ENCODE measurements around the gene WASL.

WASL gene

GRCh38 chr7:123687727-123688126 is 61.1 kb downstream of the WASL start:
- TF ChIP-seq CTCF (IDR thresholded peaks at IDR 0.05; ENCODE audit: insufficient read depth, low read length, poor library complexity, severe bottlenecking) = no peak
- peaks cover 3% of the 10 kb centered on the region for H3K36me3 ChIP-seq (ENCODE audit: control insufficient read depth, insufficient read depth, low read length)
- no peaks in the 10 kb centered on the region for H3K27me3 ChIP-seq (replicated peaks; ENCODE audit: control insufficient read depth, insufficient read depth, low read length)
- DNase-seq (ENCODE audit: extremely low read depth, insufficient read length) = no peak
- H3K4me3 ChIP-seq (replicated peaks; ENCODE audit: low read depth, low read length) = no peak overlapping the region

- no peak overlapping the region for H3K4me3 ChIP-seq (replicated peaks; ENCODE audit: low read depth, low read length)
- no peak for DNase-seq (ENCODE audit: extremely low read depth, insufficient read length)
- TF ChIP-seq CTCF (IDR thresholded peaks at IDR 0.05; ENCODE audit: insufficient read depth, low read length, poor library complexity, severe bottlenecking) = no peak
- H3K27me3 ChIP-seq (replicated peaks; ENCODE audit: control insufficient read depth, insufficient read depth, low read length) = no peaks in the 10 kb centered on the region
- no peaks in the 10 kb centered on the region; the same call in none of the 2 replicates for H3K36me3 ChIP-seq (ENCODE audit: control insufficient read depth, insufficient read depth, low read length)
Measured at GRCh38 chr7:123687161-123687560, 61.6 kb downstream of the WASL start.

GRCh38 chr7:123682690-123683089 is 66.1 kb downstream of the WASL start:
- no peaks in the 10 kb centered on the region; the same call in 1 of the 2 replicates for H3K36me3 ChIP-seq (ENCODE audit: control insufficient read depth, insufficient read depth, low read length)
- no peaks in the 10 kb centered on the region for H3K27me3 ChIP-seq (replicated peaks; ENCODE audit: control insufficient read depth, insufficient read depth, low read length)
- peak; percentile 46 for TF ChIP-seq CTCF (IDR thresholded peaks at IDR 0.05; ENCODE audit: insufficient read depth, low read length, poor library complexity, severe bottlenecking)
- no peak overlapping the region for H3K4me3 ChIP-seq (replicated peaks; ENCODE audit: low read depth, low read length)
- no peak for DNase-seq (ENCODE audit: extremely low read depth, insufficient read length)

- no peak for DNase-seq (ENCODE audit: extremely low read depth, insufficient read length)
- no peak overlapping the region for H3K4me3 ChIP-seq (replicated peaks; ENCODE audit: low read depth, low read length)
- H3K36me3 ChIP-seq (ENCODE audit: control insufficient read depth, insufficient read depth, low read length) = no peaks in the 10 kb centered on the region; the same call in 1 of the 2 replicates
- TF ChIP-seq CTCF (IDR thresholded peaks at IDR 0.05; ENCODE audit: insufficient read depth, low read length, poor library complexity, severe bottlenecking) = no peak
- no peaks in the 10 kb centered on the region for H3K27me3 ChIP-seq (replicated peaks; ENCODE audit: control insufficient read depth, insufficient read depth, low read length)
Measured at GRCh38 chr7:123681561-123681960, 67.2 kb downstream of the WASL start.

GRCh38 chr7:123680580-123680979 is 68.2 kb downstream of the WASL start:
- no peak for DNase-seq (ENCODE audit: extremely low read depth, insufficient read length)
- TF ChIP-seq CTCF (IDR thresholded peaks at IDR 0.05; ENCODE audit: insufficient read depth, low read length, poor library complexity, severe bottlenecking) = no peak
- Histone ChIP-seq H3K27me3 (replicated peaks; ENCODE audit: control insufficient read depth, insufficient read depth, low read length) (no peaks in the 10 kb centered on the region), H3K4me3 (replicated peaks; ENCODE audit: low read depth, low read length) (no peak overlapping the region), H3K36me3 (ENCODE audit: control insufficient read depth, insufficient read depth, low read length) (no peaks in the 10 kb centered on the region; the same call in 1 of the 2 replicates)

GRCh38 chr7:123679614-123680013 is 69.2 kb downstream of the WASL start:
- no peak for DNase-seq (ENCODE audit: extremely low read depth, insufficient read length)
- Histone ChIP-seq H3K4me3 (replicated peaks; ENCODE audit: low read depth, low read length) (no peak overlapping the region), H3K27me3 (replicated peaks; ENCODE audit: control insufficient read depth, insufficient read depth, low read length) (no peaks in the 10 kb centered on the region), H3K36me3 (ENCODE audit: control insufficient read depth, insufficient read depth, low read length) (no peaks in the 10 kb centered on the region; the same call in 1 of the 2 replicates)
- no peak for TF ChIP-seq CTCF (IDR thresholded peaks at IDR 0.05; ENCODE audit: insufficient read depth, low read length, poor library complexity, severe bottlenecking)
